ENCODE measurements around the gene GOLGA6D.

DNA sequence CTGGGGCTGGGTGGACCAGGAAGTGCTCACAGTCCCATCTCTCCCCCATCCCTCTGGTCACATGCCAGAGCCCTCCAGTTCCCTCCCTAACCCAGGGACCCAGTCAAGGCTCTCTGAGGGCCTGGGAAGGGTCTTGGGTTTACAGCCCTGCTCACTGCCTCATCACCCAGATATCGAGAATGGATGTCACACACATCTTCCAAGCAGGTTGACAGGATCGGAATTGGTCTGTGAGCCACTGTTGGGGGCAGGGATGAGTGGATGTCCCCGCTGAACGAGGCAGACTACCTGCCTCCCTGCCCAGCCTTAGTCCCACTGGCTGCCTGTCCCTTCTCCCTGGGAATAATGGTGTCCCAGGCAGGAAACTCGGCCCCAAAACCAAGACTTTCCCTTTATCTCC is 44.5 kb upstream of the GOLGA6D start:
- TF ChIP-seq CREB1 (CRISPR knock-in tag; IDR thresholded peaks at IDR 0.05): no peak
- TF ChIP-seq CTCF (IDR thresholded peaks at IDR 0.05): no peak
- no peak for TF ChIP-seq RORB (CRISPR knock-in tag; IDR thresholded peaks at IDR 0.05)
- TF ChIP-seq, protein P1, sequence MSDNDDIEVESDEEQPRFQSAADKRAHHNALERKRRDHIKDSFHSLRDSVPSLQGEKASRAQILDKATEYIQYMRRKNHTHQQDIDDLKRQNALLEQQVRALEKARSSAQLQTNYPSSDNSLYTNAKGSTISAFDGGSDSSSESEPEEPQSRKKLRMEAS (CRISPR knock-in tag; IDR thresholded peaks at IDR 0.05): no peak
- TF ChIP-seq TEAD1 (CRISPR knock-in tag; IDR thresholded peaks at IDR 0.05): no peak
- TF ChIP-seq CDX4 (CRISPR knock-in tag; IDR thresholded peaks at IDR 0.05; ENCODE audit: borderline replicate concordance): no peak
- TF ChIP-seq, protein P2, sequence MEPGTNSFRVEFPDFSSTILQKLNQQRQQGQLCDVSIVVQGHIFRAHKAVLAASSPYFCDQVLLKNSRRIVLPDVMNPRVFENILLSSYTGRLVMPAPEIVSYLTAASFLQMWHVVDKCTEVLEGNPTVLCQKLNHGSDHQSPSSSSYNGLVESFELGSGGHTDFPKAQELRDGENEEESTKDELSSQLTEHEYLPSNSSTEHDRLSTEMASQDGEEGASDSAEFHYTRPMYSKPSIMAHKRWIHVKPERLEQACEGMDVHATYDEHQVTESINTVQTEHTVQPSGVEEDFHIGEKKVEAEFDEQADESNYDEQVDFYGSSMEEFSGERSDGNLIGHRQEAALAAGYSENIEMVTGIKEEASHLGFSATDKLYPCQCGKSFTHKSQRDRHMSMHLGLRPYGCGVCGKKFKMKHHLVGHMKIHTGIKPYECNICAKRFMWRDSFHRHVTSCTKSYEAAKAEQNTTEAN (CRISPR knock-in tag; IDR thresholded peaks at IDR 0.05): no peak
- TF ChIP-seq OVOL2 (CRISPR knock-in tag; IDR thresholded peaks at IDR 0.05; ENCODE audit: borderline replicate concordance): no peak
- TF ChIP-seq, protein P3, sequence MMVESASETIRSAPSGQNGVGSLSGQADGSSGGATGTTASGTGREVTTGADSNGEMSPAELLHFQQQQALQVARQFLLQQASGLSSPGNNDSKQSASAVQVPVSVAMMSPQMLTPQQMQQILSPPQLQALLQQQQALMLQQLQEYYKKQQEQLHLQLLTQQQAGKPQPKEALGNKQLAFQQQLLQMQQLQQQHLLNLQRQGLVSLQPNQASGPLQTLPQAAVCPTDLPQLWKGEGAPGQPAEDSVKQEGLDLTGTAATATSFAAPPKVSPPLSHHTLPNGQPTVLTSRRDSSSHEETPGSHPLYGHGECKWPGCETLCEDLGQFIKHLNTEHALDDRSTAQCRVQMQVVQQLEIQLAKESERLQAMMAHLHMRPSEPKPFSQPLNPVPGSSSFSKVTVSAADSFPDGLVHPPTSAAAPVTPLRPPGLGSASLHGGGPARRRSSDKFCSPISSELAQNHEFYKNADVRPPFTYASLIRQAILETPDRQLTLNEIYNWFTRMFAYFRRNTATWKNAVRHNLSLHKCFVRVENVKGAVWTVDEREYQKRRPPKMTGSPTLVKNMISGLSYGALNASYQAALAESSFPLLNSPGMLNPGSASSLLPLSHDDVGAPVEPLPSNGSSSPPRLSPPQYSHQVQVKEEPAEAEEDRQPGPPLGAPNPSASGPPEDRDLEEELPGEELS (CRISPR knock-in tag; IDR thresholded peaks at IDR 0.05): no peak
- no peak for TF ChIP-seq SMAD4 (CRISPR knock-in tag; IDR thresholded peaks at IDR 0.05)
